Neuron (in vitro differentiated cells): ENCODE data around the gene CD7.

Experiments used
- H2AFZ ChIP-seq: one replicate; pipeline ENCODE4 v1.6.1; 2013; ENCODE audit warnings: low read depth, mild to moderate bottlenecking, inconsistent platforms, low read length, moderate library complexity
- H3K27me3 ChIP-seq: one replicate; pipeline ENCODE4 v1.6.1; 2013; ENCODE audit warnings: low read length; ENCODE audit not compliant: insufficient read depth
- H3K36me3 ChIP-seq: one replicate; pipeline ENCODE4 v1.6.1; 2013; ENCODE audit warnings: low read length; ENCODE audit not compliant: insufficient read depth
- H3K4me1 ChIP-seq: one replicate; pipeline ENCODE4 v1.6.1; 2013; ENCODE audit warnings: low read length; ENCODE audit not compliant: insufficient read depth
- H3K4me3 ChIP-seq: 2 replicates; pipeline ENCODE4 v1.5.1; 2013; ENCODE audit warnings: mild to moderate bottlenecking, low read length, moderate library complexity
- H3K9me3 ChIP-seq: one replicate; pipeline ENCODE4 v1.6.1; 2013; ENCODE audit warnings: low read length

The CD7 gene

DNA sequence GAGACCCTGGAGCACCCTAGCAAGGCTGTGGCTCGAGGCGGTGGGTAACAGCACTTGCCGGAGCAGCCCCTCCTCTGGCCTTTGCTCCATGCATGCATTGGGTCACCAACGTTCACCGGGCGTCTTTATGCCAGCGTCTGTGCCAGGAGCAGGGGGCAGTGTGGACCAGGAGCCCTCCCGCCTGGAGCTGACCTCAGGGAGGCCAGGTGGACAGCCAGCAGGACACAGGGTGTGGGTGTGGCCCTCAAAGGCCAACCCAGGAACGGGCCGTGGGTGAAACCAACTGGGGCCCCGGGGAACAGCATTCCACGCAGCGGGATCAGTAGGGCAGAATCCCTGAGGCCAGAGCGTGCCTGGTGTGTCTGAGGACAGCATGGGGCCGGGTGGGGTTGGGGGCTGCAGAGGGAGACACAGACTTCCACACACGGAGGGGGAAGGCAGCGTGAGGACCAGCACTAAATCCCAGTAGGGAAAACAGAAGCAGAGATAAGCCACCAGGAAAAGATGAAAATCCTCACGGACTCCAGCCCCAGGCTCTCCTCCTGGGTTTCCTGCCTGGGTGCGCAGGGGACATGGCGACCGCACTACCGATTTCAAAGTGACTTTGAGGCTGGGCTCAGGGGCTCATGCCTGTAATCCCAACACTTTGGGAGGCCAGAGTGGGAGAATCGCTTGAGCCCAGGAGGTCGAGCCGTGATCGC lies 2.9 kb upstream of the CD7 start:
- Histone ChIP-seq H2AFZ (no peak overlapping the region), H3K9me3 (peaks cover 5% of the 10 kb centered on the region), H3K4me3 (no peak overlapping the region), H3K4me1 (peaks cover 17% of the 10 kb centered on the region), H3K36me3 (no peaks in the 10 kb centered on the region), H3K27me3 (peaks cover 35% of the 10 kb centered on the region)

DNA sequence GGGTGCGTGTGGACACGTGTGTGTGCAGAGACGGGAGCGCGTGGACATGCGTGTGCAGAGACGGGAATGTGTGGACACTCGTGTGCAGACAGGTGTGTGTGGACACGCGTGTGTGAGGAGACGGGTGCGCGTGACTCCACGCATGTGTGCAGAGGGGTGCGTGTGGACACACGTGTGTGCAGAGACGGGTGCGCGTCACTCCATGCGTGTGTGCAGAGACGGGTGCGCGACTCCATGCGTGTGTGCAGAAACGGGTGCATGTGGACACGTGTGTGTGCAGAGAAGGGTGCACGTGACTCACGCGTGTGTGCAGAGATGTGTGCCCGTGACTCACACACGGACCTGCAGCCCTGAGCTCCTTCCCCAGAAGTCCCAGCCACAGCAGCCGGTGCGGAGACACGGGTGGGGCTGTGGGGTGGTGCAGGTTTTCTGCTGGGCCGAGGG lies 2.2 kb upstream of the CD7 start:
- peaks cover 29% of the 10 kb centered on the region for H3K27me3 ChIP-seq
- peaks cover 5% of the 10 kb centered on the region for H3K9me3 ChIP-seq
- no peaks in the 10 kb centered on the region for H3K36me3 ChIP-seq
- peaks cover 19% of the 10 kb centered on the region for H3K4me1 ChIP-seq
- H2AFZ ChIP-seq = no peak overlapping the region
- H3K4me3 ChIP-seq = no peak overlapping the region

DNA sequence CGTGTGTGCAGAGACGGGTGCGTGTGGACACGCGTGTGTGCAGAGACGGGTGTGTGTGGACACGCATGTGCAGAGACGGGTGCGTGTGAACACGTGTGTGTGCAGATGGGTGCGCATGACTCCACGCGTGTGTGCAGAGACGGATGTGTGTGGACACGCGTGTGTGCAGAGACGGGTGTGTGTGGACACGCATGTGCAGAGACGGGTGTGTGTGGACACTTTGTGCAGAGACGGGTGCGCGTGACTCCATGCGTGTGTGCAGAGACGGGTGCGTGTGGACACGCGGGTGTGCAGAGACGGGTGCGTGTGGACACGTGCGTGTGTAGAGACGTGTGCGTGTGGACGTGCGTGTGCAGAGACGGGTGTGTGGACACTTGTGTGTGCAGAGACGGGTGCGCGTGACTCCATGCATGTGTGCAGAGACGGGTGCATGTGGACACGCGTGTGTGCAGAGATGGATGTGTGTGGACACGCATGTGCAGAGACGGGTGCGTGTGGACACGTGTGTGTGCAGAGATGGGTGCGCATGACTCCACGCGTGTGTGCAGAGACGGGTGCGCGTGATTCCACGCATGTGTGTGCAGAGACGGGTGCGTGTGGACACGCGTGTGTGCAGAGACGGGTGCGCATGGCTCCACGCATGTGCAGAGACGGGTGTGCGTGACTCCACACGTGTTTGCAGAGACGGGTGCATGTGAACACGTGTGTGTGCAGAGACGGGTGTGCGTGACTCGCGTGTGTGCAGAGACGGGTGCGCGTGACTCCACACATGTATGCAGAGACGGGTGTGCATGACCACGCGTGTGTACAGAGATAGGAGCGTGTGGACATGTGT lies 1.6 kb upstream of the CD7 start:
- Histone ChIP-seq H3K9me3 (peaks cover 5% of the 10 kb centered on the region), H3K27me3 (peaks cover 24% of the 10 kb centered on the region), H3K36me3 (no peaks in the 10 kb centered on the region), H2AFZ (no peak overlapping the region), H3K4me1 (peaks cover 19% of the 10 kb centered on the region), H3K4me3 (no peak overlapping the region)

DNA sequence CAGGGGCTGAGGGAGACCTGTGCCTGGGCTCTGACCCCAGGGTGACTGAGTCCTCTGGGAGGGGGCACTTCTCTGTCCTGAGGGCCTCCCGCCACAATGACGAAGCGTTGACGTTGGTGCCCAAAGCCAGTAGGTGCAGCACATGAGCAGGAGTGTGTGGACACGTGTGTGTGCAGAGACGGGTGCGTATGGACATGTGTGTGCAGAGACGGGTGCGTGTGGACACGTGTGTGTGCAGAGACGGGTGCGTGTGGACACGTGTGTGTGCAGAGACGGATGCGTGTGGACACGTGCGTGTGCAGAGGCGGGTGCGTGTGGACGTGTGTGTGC lies 726 bp upstream of the CD7 start:
- Histone ChIP-seq H3K36me3 (no peaks in the 10 kb centered on the region), H3K9me3 (peaks cover 5% of the 10 kb centered on the region)

DNA sequence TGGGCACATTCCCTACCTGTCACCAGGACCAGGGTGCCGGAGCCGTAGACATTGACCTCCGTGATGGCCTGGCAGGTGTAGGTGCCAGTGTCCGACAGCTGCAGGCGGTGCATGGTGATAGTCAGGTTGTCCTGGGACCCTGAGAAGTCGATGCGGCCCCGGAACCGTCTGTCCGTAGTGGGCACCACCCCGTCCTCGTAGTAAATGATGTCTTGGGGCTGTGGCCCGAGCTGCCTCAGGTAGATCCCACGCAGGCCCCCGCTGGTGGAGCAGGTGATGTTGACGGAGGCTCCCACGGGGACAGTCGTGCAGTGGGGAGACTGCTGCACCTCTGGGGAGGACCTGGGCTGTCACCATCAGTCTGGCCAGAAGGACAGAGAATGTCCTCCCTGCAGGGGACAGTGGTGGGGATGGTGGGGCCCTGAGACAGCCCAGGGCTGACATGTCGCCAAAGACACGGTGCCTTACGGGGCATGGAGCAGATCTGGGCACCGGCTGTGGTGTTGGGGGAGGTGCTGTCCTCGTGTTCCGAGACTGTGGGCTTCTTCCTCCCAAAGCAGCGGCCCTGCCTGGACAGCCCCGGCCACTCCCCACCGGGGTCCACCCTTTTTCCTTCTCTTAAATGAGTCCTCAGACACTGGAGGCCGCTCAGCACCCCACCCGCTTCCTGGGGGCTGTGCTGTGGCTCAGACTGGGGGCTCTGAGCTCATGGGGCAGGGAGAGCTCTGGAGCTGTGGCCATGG lies 586 bp downstream of the CD7 start:
- Histone ChIP-seq H3K4me3 (no peak overlapping the region), H3K27me3 (peaks cover 9% of the 10 kb centered on the region), H3K9me3 (peaks cover 5% of the 10 kb centered on the region), H3K36me3 (no peaks in the 10 kb centered on the region), H3K4me1 (peaks cover 19% of the 10 kb centered on the region), H2AFZ (no peak overlapping the region)

More for the DNA sequence above, 726 bp upstream of the CD7 start:
- peaks cover 19% of the 10 kb centered on the region for H3K27me3 ChIP-seq
- peaks cover 19% of the 10 kb centered on the region for H3K4me1 ChIP-seq
- no peak overlapping the region for H2AFZ ChIP-seq
- H3K4me3 ChIP-seq = no peak overlapping the region

DNA sequence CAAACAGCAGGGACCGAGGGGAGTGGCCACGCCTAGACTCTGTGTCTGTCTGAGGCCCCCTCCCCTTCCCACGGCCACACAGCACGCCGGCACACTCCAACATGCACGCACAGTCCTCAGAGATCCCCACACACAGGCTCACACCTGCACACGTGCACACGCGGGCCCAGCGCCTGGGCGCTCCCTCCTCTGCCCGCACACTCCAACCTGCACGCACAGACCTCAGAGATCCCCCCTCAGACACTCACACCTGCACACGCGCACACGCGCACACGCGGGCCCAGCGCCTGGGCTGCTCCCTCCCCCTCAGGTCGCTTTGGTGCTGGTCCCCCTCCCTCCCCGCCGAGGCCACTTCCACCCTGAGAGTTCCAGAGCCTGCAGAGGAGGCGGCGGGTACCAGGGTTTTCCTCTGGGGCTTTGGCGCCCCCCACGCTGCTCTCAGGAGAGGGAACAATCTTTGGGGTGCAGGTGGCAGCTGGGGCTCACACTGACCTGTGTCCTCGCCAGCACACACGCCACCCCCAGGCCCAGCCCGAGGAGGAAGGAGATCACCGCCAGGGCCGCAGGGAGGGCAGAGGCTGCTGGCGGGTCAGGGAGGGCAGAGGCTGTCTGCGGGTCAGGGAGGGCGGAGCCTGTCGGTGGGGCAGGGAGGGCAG lies 1.6 kb downstream of the CD7 start:
- Histone ChIP-seq H3K36me3 (no peaks in the 10 kb centered on the region), H3K9me3 (peaks cover 5% of the 10 kb centered on the region), H3K27me3 (peaks cover 5% of the 10 kb centered on the region), H2AFZ (no peak overlapping the region), H3K4me3 (no peak overlapping the region), H3K4me1 (peaks cover 19% of the 10 kb centered on the region)

DNA sequence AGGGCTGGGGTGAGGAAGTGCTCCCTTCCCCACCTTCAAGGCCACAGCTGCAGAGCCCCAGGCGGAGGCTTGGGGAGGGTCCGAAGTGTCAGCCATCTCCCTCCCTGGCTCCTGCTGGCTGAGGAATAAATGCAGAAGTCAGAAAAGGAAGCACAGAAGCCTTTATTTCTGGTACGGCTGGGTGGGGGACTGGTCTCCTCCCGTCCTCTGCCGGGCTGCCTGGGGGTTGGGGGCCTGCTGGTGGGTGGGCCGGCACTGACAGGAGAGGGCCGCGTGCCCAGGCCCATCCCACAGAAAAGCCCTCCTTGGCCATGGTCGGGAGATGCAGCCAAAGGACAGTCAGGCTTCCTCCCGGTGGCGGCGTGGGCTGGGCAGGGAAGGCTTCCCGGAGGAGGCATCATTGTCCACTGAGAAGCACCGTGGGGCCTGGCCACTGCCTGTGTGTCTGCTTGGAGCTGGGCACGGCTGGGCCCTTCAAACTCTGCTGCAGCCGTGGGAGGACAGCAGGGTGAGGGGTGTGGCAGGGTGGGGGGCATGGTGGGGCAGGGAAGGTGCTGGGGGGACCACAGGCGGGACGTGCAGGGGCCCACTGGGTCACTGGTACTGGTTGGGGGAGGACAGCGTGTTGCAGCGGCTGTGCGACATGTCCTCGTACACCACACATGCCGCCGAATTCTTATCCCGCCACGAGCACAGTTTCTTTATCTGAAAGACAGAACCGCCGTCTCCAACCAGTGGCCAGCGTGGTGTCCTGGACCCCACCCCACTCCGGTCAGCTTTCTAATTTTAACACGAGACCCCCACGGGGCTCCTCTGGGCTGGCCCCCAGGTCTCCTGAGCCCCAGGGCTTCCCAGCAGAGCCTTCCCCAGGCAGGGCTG lies 2.4 kb downstream of the CD7 start:
- Histone ChIP-seq H3K4me3 (no peak overlapping the region), H3K9me3 (peaks cover 5% of the 10 kb centered on the region), H2AFZ (no peak overlapping the region), H3K36me3 (no peaks in the 10 kb centered on the region), H3K4me1 (peaks cover 19% of the 10 kb centered on the region), H3K27me3 (peaks cover 5% of the 10 kb centered on the region)

DNA sequence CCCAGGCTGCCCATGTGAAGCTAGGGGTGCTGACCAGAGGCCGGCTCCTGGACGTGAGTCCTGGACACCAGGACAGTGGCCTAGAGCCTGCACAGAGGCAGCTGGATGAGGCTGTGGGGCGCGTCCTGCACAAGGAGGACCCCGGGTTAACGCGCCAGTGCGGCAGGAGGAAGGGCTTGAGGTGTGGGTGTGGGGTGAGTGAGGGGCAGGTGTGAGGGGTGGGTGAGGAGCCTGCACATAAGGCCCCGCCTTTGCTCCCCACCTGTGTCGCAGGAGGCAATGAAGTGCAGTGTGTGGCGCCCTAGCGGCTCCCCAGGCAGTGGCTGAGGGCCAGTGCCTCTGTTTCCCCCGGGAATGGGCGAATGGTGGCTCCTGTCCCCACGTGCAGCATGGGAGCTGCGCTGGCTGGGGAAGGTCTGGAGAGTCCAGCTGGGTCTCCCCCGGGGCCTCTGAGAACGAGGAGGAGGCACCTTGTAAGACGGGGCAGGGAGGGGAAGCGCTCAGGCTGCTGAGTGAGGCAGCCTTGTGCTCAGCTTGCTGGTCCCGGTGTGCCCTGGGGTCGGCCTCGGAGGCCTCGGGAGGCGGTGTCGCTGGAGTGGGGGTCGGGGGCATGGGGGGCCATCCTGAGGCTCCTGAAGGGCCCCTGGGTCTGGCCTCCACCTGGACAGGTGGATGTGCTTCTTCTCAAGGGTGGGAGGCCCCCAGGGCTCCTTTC lies 3.2 kb downstream of the CD7 start:
- Histone ChIP-seq H3K36me3 (no peaks in the 10 kb centered on the region), H3K27me3 (peaks cover 5% of the 10 kb centered on the region), H2AFZ (no peak overlapping the region), H3K4me3 (no peak overlapping the region), H3K4me1 (peaks cover 19% of the 10 kb centered on the region), H3K9me3 (no peaks in the 10 kb centered on the region)

DNA sequence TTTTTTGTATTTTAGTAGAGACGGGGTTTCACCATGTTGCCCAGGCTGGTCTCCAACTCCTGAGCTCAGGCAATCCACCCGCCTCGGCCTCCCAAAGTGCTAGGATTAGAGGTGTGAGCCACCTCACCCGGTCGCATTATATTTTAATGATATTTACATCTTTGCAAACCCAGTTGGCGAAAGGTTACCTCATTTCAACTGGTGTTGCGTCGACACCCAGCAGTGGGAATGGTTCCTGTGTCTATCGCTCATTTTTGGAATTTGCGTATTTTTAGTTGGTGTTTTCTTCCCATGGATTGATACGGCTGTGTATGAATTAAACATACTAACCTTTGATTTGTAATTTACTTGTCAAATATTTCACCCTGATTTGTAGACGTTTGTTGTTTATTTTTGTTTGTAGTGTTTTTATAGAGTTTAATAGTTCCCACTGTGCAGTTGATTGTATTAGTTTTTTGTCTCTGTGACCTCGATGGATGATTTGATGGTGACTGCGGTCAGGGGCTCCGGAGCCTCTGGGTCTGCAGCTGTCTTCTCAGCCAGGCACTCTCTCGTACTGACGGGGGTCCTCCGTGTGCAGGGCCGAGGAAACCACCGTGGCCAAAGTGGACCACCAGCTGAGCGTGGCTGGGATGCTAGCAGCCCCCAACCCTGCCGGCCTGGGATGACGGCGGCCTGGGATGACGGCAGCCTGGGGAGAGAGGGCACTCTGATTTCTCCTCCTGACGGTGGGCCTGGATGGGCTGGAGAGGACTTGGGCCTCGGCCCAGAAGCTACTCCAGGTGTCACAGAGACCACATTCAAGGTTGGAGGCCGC lies 4.0 kb downstream of the CD7 start:
- Histone ChIP-seq H3K4me3 (no peak overlapping the region), H3K9me3 (no peaks in the 10 kb centered on the region), H2AFZ (no peak overlapping the region), H3K27me3 (peaks cover 5% of the 10 kb centered on the region), H3K36me3 (no peaks in the 10 kb centered on the region), H3K4me1 (peaks cover 19% of the 10 kb centered on the region)

DNA sequence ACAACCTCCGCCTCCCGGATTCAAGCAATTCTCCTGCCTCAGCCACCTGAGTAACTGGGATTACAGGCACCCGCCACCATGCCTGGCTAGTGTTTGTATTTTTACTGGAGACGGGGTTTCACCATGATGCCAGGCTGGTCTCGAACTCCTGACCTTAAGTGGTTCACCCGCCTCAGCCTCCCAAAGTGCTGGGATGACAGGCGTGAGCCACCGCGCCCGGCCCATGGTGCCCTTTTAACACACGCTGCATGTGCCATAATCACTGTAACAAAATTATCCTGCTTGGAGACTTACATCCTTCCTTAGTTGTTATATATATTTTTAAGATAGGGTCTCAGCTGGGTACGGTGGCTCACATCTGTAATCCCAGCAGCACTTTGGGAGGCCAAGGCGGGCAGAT lies 5.4 kb downstream of the CD7 start:
- Histone ChIP-seq H2AFZ (no peak overlapping the region), H3K36me3 (no peaks in the 10 kb centered on the region), H3K27me3 (peaks cover 5% of the 10 kb centered on the region), H3K4me1 (peaks cover 19% of the 10 kb centered on the region), H3K4me3 (no peak overlapping the region), H3K9me3 (no peaks in the 10 kb centered on the region)

DNA sequence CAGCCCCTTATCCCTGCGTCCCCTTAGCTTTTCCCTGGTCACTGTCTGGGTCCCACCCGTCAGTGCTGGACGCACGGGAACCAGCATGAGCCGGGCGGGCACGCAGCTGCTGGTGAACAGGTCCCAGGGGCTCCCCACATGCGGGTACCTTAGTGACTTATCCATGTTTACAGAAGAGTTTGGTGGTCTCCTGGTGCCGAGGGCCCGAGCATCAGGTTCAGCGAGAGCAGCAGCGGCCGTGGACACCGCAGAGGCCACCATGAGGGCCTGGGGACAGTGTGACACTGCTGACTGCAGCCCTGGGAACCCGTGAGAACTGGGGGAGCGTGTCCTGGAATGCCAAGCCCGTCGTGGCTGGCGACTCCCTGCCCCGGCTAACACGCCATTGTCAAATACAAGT lies 6.5 kb downstream of the CD7 start:
- Histone ChIP-seq H2AFZ (no peak overlapping the region), H3K9me3 (no peaks in the 10 kb centered on the region), H3K4me3 (no peak overlapping the region), H3K4me1 (peaks cover 8% of the 10 kb centered on the region), H3K36me3 (no peaks in the 10 kb centered on the region), H3K27me3 (peaks cover 5% of the 10 kb centered on the region)
